Aorta (tissue), 5 donors: ENCODE results near the gene PEAR1. TPM values are rescaled to one million over a fixed set of nuclear protein-coding genes. Genes with fewer than 3 reads are reported as not detected.

Source experiments
- ATAC-seq: fragments of 200-7000 bp; cut with Tn5 transposase; one replicate; pipeline ENCODE4 v1.9.1; 2022; ENCODE audit warnings: moderate library complexity; ENCODE audit not compliant: low FRiP score
- DNase-seq, 2 donors: peaks; one replicate each; pipeline ENCODE4 v3.0.0-alpha.2; 2020
- H3K27ac ChIP-seq, 2 donors: one replicate each; pipeline ENCODE4 v1.5.1; 2013; ENCODE audit warnings: low read length in 2 of 2, mild to moderate bottlenecking in 2 of 2, moderate library complexity in 2 of 2, control low read depth in 1 of 2, inconsistent platforms in 1 of 2, low read depth in 1 of 2
- H3K27me3 ChIP-seq, 2 donors: one replicate each; pipeline ENCODE4 v1.6.1; 2013; ENCODE audit warnings: control low read depth in 1 of 2, low read length in 1 of 2, mild to moderate bottlenecking in 1 of 2, moderate library complexity in 1 of 2; ENCODE audit not compliant: insufficient read depth in 2 of 2, control insufficient read depth in 1 of 2
- H3K36me3 ChIP-seq, 2 donors: one replicate each; pipeline ENCODE4 v1.6.1; 2013; ENCODE audit warnings: control low read depth in 1 of 2, low read length in 1 of 2, mild to moderate bottlenecking in 1 of 2; ENCODE audit not compliant: insufficient read depth in 2 of 2, control insufficient read depth in 1 of 2
- H3K4me1 ChIP-seq, 2 donors: one replicate each; pipeline ENCODE4 v1.6.1; 2013; ENCODE audit warnings: low read length in 2 of 2, control low read depth in 1 of 2, mild to moderate bottlenecking in 1 of 2, moderate library complexity in 1 of 2; ENCODE audit not compliant: insufficient read depth in 2 of 2, control insufficient read depth in 1 of 2
- H3K4me3 ChIP-seq, 2 donors: one replicate each; pipeline ENCODE4 v1.5.1; 2013; ENCODE audit warnings: low read length in 2 of 2, control low read depth in 1 of 2, mild to moderate bottlenecking in 1 of 2
- H3K9me3 ChIP-seq: one replicate; pipeline ENCODE4 v1.6.1; 2013; ENCODE audit warnings: mild to moderate bottlenecking, low read length; ENCODE audit not compliant: control insufficient read depth
- WGBS, 2 donors: extraction: QIAGEN DNeasy Blood & Tissue Kit; methylation state at CpG; one replicate each; pipeline ENCODE4 v1.1.7; 2013; 5-methylcytosine and 5-hydroxymethylcytosine counted together
- intact Hi-C, 2 donors: fragments of 100-400 bp; cut with DNase I; formaldehyde crosslinking; loops; one replicate each; pipeline versions ENCODE4 v1.14.2 to v1.15.0; 2022
- polyA plus RNA-seq, 2 donors: library from polyadenylated mRNA; stranded (reverse); fragments of 200-250 nt; gene quantifications; one replicate each; pipeline ENCODE4 v1.2.3, GENCODE V29; 2013
- total RNA-seq, 2 donors: library from RNA; stranded (reverse); fragmentation: NEBNext Ultra II Directional; extraction: Animal tissue kit (Norgen Biotek cat#: 25700); gene quantifications; one replicate each; pipeline ENCODE4 v1.2.1, GENCODE V29; 2021
- donor health status: healthy with polysubstance abuse.
- donor health status: Bipolar disorder and iron deficiency.
- donor health status: DM: no; HTN: no; CAD: no.
- donor health status: DM: no; HTN: no; CAD: no.
- donor health status: DM: yes; HTN: yes; CAD: no.

The PEAR1 gene
- total and polyA plus RNA-seq, 4 donors: 5.6 to 46.6 (median 25.1) TPM

- intact Hi-C loops: no loop called here
- Histone ChIP-seq H3K27ac (no peak overlapping the region), H3K9me3 (no peaks in the 10 kb centered on the region), H3K36me3 (peaks cover 0 to 13% of the 10 kb centered on the region in 2 donors), H3K27me3 (no peaks in the 10 kb centered on the region), H3K4me3 (no peak overlapping the region), H3K4me1 (no peaks in the 10 kb centered on the region)
- 92 to 93% methylated on average over 8 of the region's 8 CpGs for WGBS, 2 donors
- no peak for ATAC-seq
- no peak for DNase-seq
These were observed 51.3 kb downstream of the PEAR1 start for GRCh38 chr1:156944848-156945247.

GRCh38 chr1:156945881-156946661 is 52.6 kb downstream of the PEAR1 start:
- Histone ChIP-seq H3K36me3 (peaks cover 0 to 13% of the 10 kb centered on the region in 2 donors), H3K4me1 (no peaks in the 10 kb centered on the region), H3K27me3 (no peaks in the 10 kb centered on the region), H3K4me3 (no peak overlapping the region), H3K9me3 (no peaks in the 10 kb centered on the region), H3K27ac (no peak overlapping the region)
- WGBS, 2 donors: 85 to 88% methylated on average over 11 of the region's 11 CpGs
- ATAC-seq (no peak), DNase-seq (no peak)
- intact Hi-C loops: no loop called here

DNA sequence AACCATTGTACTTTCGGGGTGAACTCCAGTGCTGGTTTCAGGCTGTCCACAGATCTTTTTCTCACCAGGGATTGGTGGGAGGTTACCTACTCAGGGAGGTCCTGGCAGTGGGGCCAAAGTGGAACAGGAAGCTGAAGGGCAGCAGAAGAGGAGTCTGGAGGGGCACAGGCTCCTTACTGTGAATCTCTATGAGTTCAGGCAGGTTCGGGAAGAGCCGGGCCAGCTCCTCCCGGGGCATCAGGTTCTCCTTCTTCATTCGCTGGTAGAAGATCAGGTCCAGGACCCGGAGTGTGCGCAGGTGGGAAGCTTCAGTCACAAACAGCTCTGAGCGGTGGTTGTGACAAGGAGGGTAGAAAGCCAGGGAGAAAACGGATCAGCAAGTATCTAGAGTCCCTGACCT is 53.6 kb downstream of the PEAR1 start:
- DNase-seq (no peak), ATAC-seq (no peak)
- Histone ChIP-seq H3K36me3 (peaks cover 0 to 17% of the 10 kb centered on the region in 2 donors), H3K4me1 (no peaks in the 10 kb centered on the region), H3K27me3 (no peaks in the 10 kb centered on the region), H3K27ac (no peak overlapping the region), H3K4me3 (no peak overlapping the region), H3K9me3 (no peaks in the 10 kb centered on the region)
- intact Hi-C loops: no loop called here
- 94 to 96% methylated on average over 9 of the region's 9 CpGs for WGBS, 2 donors

GRCh38 chr1:156947818-156948525 is 54.5 kb downstream of the PEAR1 start:
- no peak overlapping the region for H3K4me3 ChIP-seq
- ATAC-seq (no peak), DNase-seq (no peak)
- H3K9me3 ChIP-seq: no peaks in the 10 kb centered on the region
- no peak overlapping the region for H3K27ac ChIP-seq
- H3K36me3 ChIP-seq: peaks cover 0 to 17% of the 10 kb centered on the region in 2 donors
- WGBS, 2 donors: 95 to 96% methylated on average over 17 of the region's 17 CpGs
- intact Hi-C loops: no loop called here
- H3K4me1 ChIP-seq: no peaks in the 10 kb centered on the region
- H3K27me3 ChIP-seq: no peaks in the 10 kb centered on the region

- WGBS, 2 donors: 56 to 64% methylated on average over 4 of the region's 4 CpGs
- peaks cover 0 to 15% of the 10 kb centered on the region in 2 donors for H3K36me3 ChIP-seq
- no peak for ATAC-seq
- no peak for DNase-seq
- no peak overlapping the region for H3K27ac ChIP-seq
- H3K27me3 ChIP-seq: no peaks in the 10 kb centered on the region
- H3K4me1 ChIP-seq: no peaks in the 10 kb centered on the region
- intact Hi-C loops: no loop called here
- H3K9me3 ChIP-seq: no peaks in the 10 kb centered on the region
- no peak overlapping the region for H3K4me3 ChIP-seq
These were observed 55.2 kb downstream of the PEAR1 start for GRCh38 chr1:156948708-156949107.

- H3K4me3 ChIP-seq: no peak overlapping the region
- no peaks in the 10 kb centered on the region for H3K4me1 ChIP-seq
- WGBS, 2 donors: 92 to 94% methylated on average over 5 of the region's 5 CpGs
- H3K9me3 ChIP-seq: no peaks in the 10 kb centered on the region
- no peaks in the 10 kb centered on the region for H3K27me3 ChIP-seq
- intact Hi-C loops: no loop called here
- peaks cover 0 to 15% of the 10 kb centered on the region in 2 donors for H3K36me3 ChIP-seq
- H3K27ac ChIP-seq: no peak overlapping the region
- DNase-seq (no peak), ATAC-seq (no peak)
These were observed 55.6 kb downstream of the PEAR1 start for GRCh38 chr1:156949127-156949526.

GRCh38 chr1:156951371-156951770 is 57.9 kb downstream of the PEAR1 start:
- no peaks in the 10 kb centered on the region for H3K4me1 ChIP-seq
- H3K27me3 ChIP-seq: no peaks in the 10 kb centered on the region
- H3K27ac ChIP-seq: no peak overlapping the region
- intact Hi-C loops: no loop called here
- 94 to 95% methylated on average over 5 of the region's 5 CpGs for WGBS, 2 donors
- no peaks in the 10 kb centered on the region for H3K9me3 ChIP-seq
- ATAC-seq: no peak
- H3K4me3 ChIP-seq: no peak overlapping the region
- peaks cover under 1 to 16% of the 10 kb centered on the region in 2 donors for H3K36me3 ChIP-seq
- DNase-seq: no peak

DNA sequence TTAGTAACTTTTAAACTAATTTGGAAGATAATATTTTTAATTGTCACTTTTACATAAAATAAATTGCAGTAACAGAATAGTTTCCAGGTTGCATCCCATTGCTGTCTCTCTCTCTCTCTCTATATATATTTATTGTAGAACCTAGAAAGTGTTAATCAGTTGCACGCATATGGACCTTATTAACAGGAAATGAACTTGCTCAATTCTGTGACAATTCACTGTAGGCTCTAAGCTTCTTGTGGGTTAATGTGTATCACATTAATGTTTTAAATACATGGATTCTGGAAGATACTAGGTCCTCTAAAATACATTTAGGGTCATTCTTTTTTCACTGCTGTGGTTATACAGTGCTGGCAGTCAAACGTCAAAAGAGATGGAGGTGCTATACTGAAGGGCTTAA is 60.1 kb downstream of the PEAR1 start:
- H3K27me3 ChIP-seq: no peaks in the 10 kb centered on the region
- ATAC-seq (no peak), DNase-seq (no peak)
- H3K27ac ChIP-seq: no peak overlapping the region
- intact Hi-C loops: no loop called here
- H3K4me1 ChIP-seq: no peaks in the 10 kb centered on the region
- H3K36me3 ChIP-seq: peaks cover 10 to 14% of the 10 kb centered on the region in 2 donors
- no peak overlapping the region for H3K4me3 ChIP-seq
- no peaks in the 10 kb centered on the region for H3K9me3 ChIP-seq
- 75 to 77% methylated on average over 2 of the region's 2 CpGs for WGBS, 2 donors

- no peaks in the 10 kb centered on the region for H3K4me1 ChIP-seq
- peaks cover 17 to 18% of the 10 kb centered on the region in 2 donors for H3K36me3 ChIP-seq
- no peak overlapping the region for H3K27ac ChIP-seq
- intact Hi-C loops: no loop called here
- DNase-seq (no peak), ATAC-seq (no peak)
- no peaks in the 10 kb centered on the region for H3K9me3 ChIP-seq
- no peaks in the 10 kb centered on the region for H3K27me3 ChIP-seq
- no peak overlapping the region for H3K4me3 ChIP-seq
- WGBS, 2 donors: 91 to 93% methylated on average over 10 of the region's 10 CpGs
These were observed 62.8 kb downstream of the PEAR1 start for GRCh38 chr1:156956333-156956732.
